Osteocyte (in vitro differentiated cells): Measurements from ENCODE around the gene OTULIN. TPM values are rescaled to one million over a fixed set of nuclear protein-coding genes. Genes with fewer than 3 reads are reported as not detected.

ENCODE experiments used
- DNase-seq: peaks from one replicate; pipeline ENCODE4 v3.0.0; 2021; ENCODE audit warnings: mixed read lengths; ENCODE audit not compliant: unreplicated experiment; ENCODE audit errors: extremely low spot score
- H3K27ac Mint-ChIP-seq: one replicate; pipeline ENCODE4 v1.8.0; 2021; ENCODE audit warnings: mild to moderate bottlenecking, mixed read lengths; ENCODE audit not compliant: unreplicated experiment
- H3K27me3 Mint-ChIP-seq: one replicate; pipeline ENCODE4 v1.8.0; 2021; ENCODE audit warnings: mixed read lengths; ENCODE audit not compliant: unreplicated experiment
- H3K36me3 Mint-ChIP-seq: one replicate; pipeline ENCODE4 v1.8.0; 2021; ENCODE audit warnings: mixed read lengths; ENCODE audit not compliant: unreplicated experiment
- H3K4me1 Mint-ChIP-seq: one replicate; pipeline ENCODE4 v1.8.0; 2021; ENCODE audit warnings: mixed read lengths; ENCODE audit not compliant: unreplicated experiment
- H3K4me3 Mint-ChIP-seq: one replicate; pipeline ENCODE4 v1.8.0; 2021; ENCODE audit warnings: mild to moderate bottlenecking, moderate library complexity, mixed read lengths; ENCODE audit not compliant: unreplicated experiment
- H3K9me3 Mint-ChIP-seq: one replicate; pipeline ENCODE4 v1.8.0; 2021; ENCODE audit warnings: mixed read lengths; ENCODE audit not compliant: unreplicated experiment
- CTCF ChIP-seq: fragments of 200-600 bp; sonication (generic); IDR thresholded peaks from 2 replicates; pipeline ENCODE4 v1.5.0; 2021; ENCODE audit warnings: antibody characterized with exemption, mild to moderate bottlenecking, moderate library complexity
- total RNA-seq: library from RNA; stranded (reverse); gene quantifications from 2 replicates; pipeline ENCODE4 v1.2.1, GENCODE V29; 2021

Gene OTULIN
- total RNA-seq, 1 donor from 2014 or later = 30.2 TPM

GRCh38 chr5:14721990-14722656 lies 57.6 kb downstream of the OTULIN start:
- H3K36me3 Mint-ChIP-seq = peaks cover 12% of the 10 kb centered on the region
- H3K9me3 Mint-ChIP-seq = peaks cover 5% of the 10 kb centered on the region
- peaks cover 2% of the 10 kb centered on the region for H3K27me3 Mint-ChIP-seq
- no peak for TF ChIP-seq CTCF
- peaks cover 7% of the 10 kb centered on the region for H3K4me1 Mint-ChIP-seq
- no peak overlapping the region for H3K4me3 Mint-ChIP-seq
- no peak for DNase-seq
- H3K27ac Mint-ChIP-seq = no peak overlapping the region

GRCh38 chr5:14722923-14723322 lies 58.4 kb downstream of the OTULIN start:
- Mint-ChIP-seq H3K27ac (no peak overlapping the region), H3K27me3 (peaks cover 2% of the 10 kb centered on the region), H3K9me3 (peaks cover 5% of the 10 kb centered on the region), H3K36me3 (peaks cover 7% of the 10 kb centered on the region), H3K4me3 (no peak overlapping the region), H3K4me1 (peaks cover 11% of the 10 kb centered on the region)
- TF ChIP-seq CTCF = no peak
- DNase-seq = no peak

- H3K27me3 Mint-ChIP-seq = peaks cover 2% of the 10 kb centered on the region
- no peak overlapping the region for H3K27ac Mint-ChIP-seq
- H3K4me1 Mint-ChIP-seq = peaks cover 11% of the 10 kb centered on the region
- no peak for DNase-seq
- H3K9me3 Mint-ChIP-seq = peaks cover 5% of the 10 kb centered on the region
- peaks cover 5% of the 10 kb centered on the region for H3K36me3 Mint-ChIP-seq
- no peak for TF ChIP-seq CTCF
- H3K4me3 Mint-ChIP-seq = no peak overlapping the region
These were observed 59.2 kb downstream of the OTULIN start for GRCh38 chr5:14723701-14724132.

- DNase-seq = no peak
- H3K36me3 Mint-ChIP-seq = no peaks in the 10 kb centered on the region
- no peak overlapping the region for H3K4me3 Mint-ChIP-seq
- H3K9me3 Mint-ChIP-seq = peaks cover 5% of the 10 kb centered on the region
- H3K4me1 Mint-ChIP-seq = peaks cover 9% of the 10 kb centered on the region
- no peak overlapping the region for H3K27ac Mint-ChIP-seq
- no peaks in the 10 kb centered on the region for H3K27me3 Mint-ChIP-seq
- TF ChIP-seq CTCF = no peak
These were observed 60.1 kb downstream of the OTULIN start for GRCh38 chr5:14724633-14725032.

- Mint-ChIP-seq H3K9me3 (no peaks in the 10 kb centered on the region), H3K4me1 (peaks cover 9% of the 10 kb centered on the region), H3K36me3 (peaks cover 4% of the 10 kb centered on the region), H3K27ac (no peak overlapping the region), H3K4me3 (no peak overlapping the region), H3K27me3 (no peaks in the 10 kb centered on the region)
- no peak for DNase-seq
- TF ChIP-seq CTCF = no peak
These were observed 61.7 kb downstream of the OTULIN start for GRCh38 chr5:14726066-14726838.
